Measurements from ENCODE around the gene ATP5MG. TPM values are rescaled to one million over a fixed set of nuclear protein-coding genes. Genes with fewer than 3 reads are reported as not detected.

Gene ATP5MG, protein sequence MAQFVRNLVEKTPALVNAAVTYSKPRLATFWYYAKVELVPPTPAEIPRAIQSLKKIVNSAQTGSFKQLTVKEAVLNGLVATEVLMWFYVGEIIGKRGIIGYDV
- 140 TPM for total RNA-seq
- long read RNA-seq, transcript ATP5MG-201 (3 exons, 1,577 nt), result major isoform, 116 of 120 reads
- long read RNA-seq, partial matches to known transcripts, result 0 of 120 reads
- long read RNA-seq, other reads (novel, unspliced or antisense), result 0 of 120 reads

GRCh38 chr11:118401151-118401879 lies at the start of gene ATP5MG:
Gene ATP5MG (plus strand): TSS chr11:118401606. CDS start chr11:118401666, 60 bp downstream.
- Histone ChIP-seq H3K27ac (peak within 1 kb of the TSS; percentile 91), H3K36me3 (peaks cover 31% of the 10 kb centered on the region), H3K9me3 (no peaks in the 10 kb centered on the region), H3K4me1 (peaks cover 22% of the 10 kb centered on the region), H3K4me3 (peak within 1 kb of the TSS; percentile 91), H3K27me3 (no peaks in the 10 kb centered on the region)
- intact Hi-C loops (cut with DNase I), result no loop called here
- ATAC-seq (peak; percentile 93), DNase-seq (peak; percentile 95)
- TF ChIP-seq, protein P1, sequence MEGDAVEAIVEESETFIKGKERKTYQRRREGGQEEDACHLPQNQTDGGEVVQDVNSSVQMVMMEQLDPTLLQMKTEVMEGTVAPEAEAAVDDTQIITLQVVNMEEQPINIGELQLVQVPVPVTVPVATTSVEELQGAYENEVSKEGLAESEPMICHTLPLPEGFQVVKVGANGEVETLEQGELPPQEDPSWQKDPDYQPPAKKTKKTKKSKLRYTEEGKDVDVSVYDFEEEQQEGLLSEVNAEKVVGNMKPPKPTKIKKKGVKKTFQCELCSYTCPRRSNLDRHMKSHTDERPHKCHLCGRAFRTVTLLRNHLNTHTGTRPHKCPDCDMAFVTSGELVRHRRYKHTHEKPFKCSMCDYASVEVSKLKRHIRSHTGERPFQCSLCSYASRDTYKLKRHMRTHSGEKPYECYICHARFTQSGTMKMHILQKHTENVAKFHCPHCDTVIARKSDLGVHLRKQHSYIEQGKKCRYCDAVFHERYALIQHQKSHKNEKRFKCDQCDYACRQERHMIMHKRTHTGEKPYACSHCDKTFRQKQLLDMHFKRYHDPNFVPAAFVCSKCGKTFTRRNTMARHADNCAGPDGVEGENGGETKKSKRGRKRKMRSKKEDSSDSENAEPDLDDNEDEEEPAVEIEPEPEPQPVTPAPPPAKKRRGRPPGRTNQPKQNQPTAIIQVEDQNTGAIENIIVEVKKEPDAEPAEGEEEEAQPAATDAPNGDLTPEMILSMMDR (IDR thresholded peaks at IDR 0.05), result no peak

GRCh38 chr11:118353084-118353710 lies 48.2 kb upstream of the ATP5MG start:
- H3K27ac ChIP-seq, result no peak overlapping the region
- intact Hi-C loops (cut with DNase I), result no loop called here
- H3K4me3 ChIP-seq, result no peak overlapping the region
- H3K9me3 ChIP-seq, result no peaks in the 10 kb centered on the region
- H3K27me3 ChIP-seq, result no peaks in the 10 kb centered on the region
- H3K4me1 ChIP-seq, result no peaks in the 10 kb centered on the region
- H3K36me3 ChIP-seq, result no peaks in the 10 kb centered on the region
- ATAC-seq (no peak), DNase-seq (no peak)
- TF ChIP-seq, protein P1 (IDR thresholded peaks at IDR 0.05), result peak; percentile 57

DNA sequence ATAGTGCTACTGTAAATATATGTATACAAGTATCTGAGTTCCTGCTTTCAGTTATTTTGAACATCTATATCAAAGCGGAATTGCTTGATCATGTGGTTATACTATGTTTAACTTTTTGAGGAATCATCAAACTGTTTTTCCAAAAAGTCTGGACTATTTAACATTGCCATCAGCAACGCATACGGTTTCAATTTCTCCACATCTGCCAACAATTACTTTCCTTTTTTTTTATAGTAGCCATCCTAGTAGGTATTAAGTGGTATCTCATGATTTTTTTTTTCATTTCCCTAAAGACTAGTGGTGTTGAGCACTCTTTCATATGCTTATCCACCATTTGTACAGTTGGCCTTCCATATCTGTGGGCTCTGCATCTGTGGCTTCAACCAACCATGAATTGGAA lies 43.3 kb upstream of the ATP5MG start:
- Histone ChIP-seq H3K9me3 (no peaks in the 10 kb centered on the region), H3K4me1 (peaks cover 15% of the 10 kb centered on the region), H3K36me3 (no peaks in the 10 kb centered on the region), H3K27me3 (no peaks in the 10 kb centered on the region), H3K4me3 (no peak overlapping the region), H3K27ac (no peak overlapping the region)
- intact Hi-C loops (cut with DNase I), result no loop called here
- no peak for ATAC-seq
- DNase-seq, result no peak
- TF ChIP-seq, protein P1 (IDR thresholded peaks at IDR 0.05), result no peak

DNA sequence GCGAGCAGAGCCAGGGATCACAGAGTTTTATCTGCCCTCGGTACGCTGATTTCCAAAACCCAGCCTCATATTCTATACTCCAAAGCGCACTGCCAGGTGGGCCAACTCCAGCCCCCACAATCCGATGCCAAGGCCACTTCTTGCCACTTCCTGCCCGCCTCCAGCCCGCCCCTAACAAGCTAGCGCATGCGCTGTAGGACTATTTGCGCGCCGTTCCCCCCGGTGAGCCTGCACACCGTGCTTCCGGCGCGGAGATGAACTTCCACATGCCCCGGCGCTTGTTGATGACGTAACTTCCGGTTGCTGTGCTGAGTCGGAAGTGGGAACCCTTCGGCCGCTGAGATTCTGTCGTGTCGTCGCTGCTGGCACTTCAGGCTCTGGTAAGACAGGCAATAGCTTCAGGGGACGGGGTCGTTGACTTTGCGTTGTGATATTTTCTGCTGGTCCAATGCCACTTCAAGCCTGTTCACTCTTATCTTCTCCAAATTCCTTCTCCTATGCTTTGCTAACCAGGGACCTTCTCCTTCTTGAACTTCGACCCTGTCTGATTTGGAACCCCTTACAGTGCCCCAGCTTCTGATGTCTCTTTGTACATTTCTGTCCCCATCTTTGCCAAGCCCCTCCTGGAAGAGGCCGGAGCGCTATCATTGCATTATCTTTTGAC lies 42.0 kb upstream of the ATP5MG start, which contains the start of gene UBE4A:
TSS of gene UBE4A (plus strand) at position 306 of the 664 bp plus-strand sequence. CDS start 5,481 bp downstream, outside the sequence.
- no peaks in the 10 kb centered on the region for H3K27me3 ChIP-seq
- peak within 1 kb of the TSS; percentile 99 for H3K4me3 ChIP-seq
- TF ChIP-seq, protein P1 (IDR thresholded peaks at IDR 0.05), result no peak
- peaks cover 15% of the 10 kb centered on the region for H3K4me1 ChIP-seq
- peak; percentile 98 for ATAC-seq
- H3K36me3 ChIP-seq, result peaks cover 6% of the 10 kb centered on the region
- no peaks in the 10 kb centered on the region for H3K9me3 ChIP-seq
- peak within 1 kb of the TSS; percentile 82 for H3K27ac ChIP-seq
- DNase-seq, result peak; percentile 97
- intact Hi-C loops (cut with DNase I), result no loop called here

- Histone ChIP-seq H3K4me3 (no peak overlapping the region), H3K27me3 (no peaks in the 10 kb centered on the region), H3K4me1 (peaks cover 13% of the 10 kb centered on the region), H3K36me3 (peaks cover 62% of the 10 kb centered on the region), H3K9me3 (no peaks in the 10 kb centered on the region), H3K27ac (no peak overlapping the region)
- no peak for DNase-seq
- intact Hi-C loops (cut with DNase I), result no loop called here
- TF ChIP-seq, protein P1 (IDR thresholded peaks at IDR 0.05), result no peak
- ATAC-seq, result no peak
Observed at GRCh38 chr11:118364956-118365615, 36.3 kb upstream of the ATP5MG start.

Measured in upper lobe of right lung (tissue), 1 donor.